Mononuclear cell (primary cell): Measurements from ENCODE around the gene NEURL1B. TPM values are rescaled to one million over a fixed set of nuclear protein-coding genes. Genes with fewer than 3 reads are reported as not detected.

Experiments used
- H3K27me3 ChIP-seq: 2 replicates; pipeline ENCODE4 v1.6.0; 2011; ENCODE audit warnings: low read length, control low read depth; ENCODE audit not compliant: insufficient read depth
- H3K4me1 ChIP-seq: 2 replicates; pipeline ENCODE4 v1.5.1; 2011; ENCODE audit warnings: mild to moderate bottlenecking, low read length, control low read depth; ENCODE audit not compliant: insufficient read depth
- H3K4me3 ChIP-seq: 2 replicates; pipeline ENCODE4 v1.5.1; 2011; ENCODE audit warnings: mild to moderate bottlenecking, low read length, moderate library complexity
- H3K9me3 ChIP-seq: 2 replicates; pipeline ENCODE4 v1.5.1; 2011; ENCODE audit warnings: low read depth, mild to moderate bottlenecking, control low read depth, low read length
- total RNA-seq: library from RNA; depleted of rRNA; stranded (reverse); fragments of >200 nt; gene quantifications from one replicate; pipeline ENCODE4 v1.2.3, GENCODE V29; 2012

NEURL1B gene
- total RNA-seq, 1 donor = 0.10 TPM

DNA sequence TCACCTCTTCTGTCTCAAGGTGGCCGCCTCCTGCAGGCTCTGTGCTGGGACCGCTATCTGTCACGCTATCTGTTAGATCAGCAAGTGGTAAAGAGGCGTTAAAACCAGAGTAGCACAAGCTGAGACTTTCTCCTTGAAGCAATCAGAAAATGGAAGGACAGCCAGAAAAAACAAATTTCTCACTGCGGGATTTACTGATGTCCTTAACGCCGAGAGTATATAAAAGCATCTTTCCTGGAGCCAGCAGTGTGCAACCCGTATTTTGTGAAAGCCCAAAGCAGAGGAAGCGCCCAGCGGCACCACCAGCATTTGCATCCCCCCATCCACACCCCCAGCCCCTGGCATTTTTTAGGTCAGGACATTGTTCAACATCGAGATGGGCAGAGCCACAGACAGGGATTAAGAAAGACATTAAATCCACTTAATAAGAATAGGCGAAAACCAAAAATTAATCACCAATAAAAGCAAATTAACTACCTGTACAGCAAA lies 81.3 kb downstream of the NEURL1B start:
- Histone ChIP-seq H3K27me3 (no peaks in the 10 kb centered on the region), H3K4me1 (no peaks in the 10 kb centered on the region), H3K9me3 (no peaks in the 10 kb centered on the region), H3K4me3 (no peak overlapping the region)

DNA sequence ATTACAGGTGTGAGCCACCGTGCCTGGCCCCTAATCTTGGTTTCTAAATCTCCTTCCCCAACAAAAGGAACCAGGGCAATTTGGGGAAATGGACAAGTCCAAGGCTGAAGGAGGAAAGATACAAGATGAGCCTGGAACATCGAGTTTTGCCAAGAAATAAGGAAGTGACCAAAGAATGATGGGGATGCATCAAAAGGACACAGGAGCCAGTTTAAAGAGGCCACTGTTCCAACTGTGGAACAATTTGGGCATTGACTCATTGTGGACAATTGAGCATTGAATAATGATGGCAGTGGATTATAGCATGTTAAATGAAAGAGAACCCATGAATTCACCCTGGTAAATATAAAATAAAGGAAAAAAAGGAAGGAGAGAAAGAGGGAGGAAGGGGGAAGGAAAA lies 82.4 kb downstream of the NEURL1B start:
- Histone ChIP-seq H3K4me1 (no peaks in the 10 kb centered on the region), H3K4me3 (no peak overlapping the region), H3K9me3 (no peaks in the 10 kb centered on the region), H3K27me3 (no peaks in the 10 kb centered on the region)

DNA sequence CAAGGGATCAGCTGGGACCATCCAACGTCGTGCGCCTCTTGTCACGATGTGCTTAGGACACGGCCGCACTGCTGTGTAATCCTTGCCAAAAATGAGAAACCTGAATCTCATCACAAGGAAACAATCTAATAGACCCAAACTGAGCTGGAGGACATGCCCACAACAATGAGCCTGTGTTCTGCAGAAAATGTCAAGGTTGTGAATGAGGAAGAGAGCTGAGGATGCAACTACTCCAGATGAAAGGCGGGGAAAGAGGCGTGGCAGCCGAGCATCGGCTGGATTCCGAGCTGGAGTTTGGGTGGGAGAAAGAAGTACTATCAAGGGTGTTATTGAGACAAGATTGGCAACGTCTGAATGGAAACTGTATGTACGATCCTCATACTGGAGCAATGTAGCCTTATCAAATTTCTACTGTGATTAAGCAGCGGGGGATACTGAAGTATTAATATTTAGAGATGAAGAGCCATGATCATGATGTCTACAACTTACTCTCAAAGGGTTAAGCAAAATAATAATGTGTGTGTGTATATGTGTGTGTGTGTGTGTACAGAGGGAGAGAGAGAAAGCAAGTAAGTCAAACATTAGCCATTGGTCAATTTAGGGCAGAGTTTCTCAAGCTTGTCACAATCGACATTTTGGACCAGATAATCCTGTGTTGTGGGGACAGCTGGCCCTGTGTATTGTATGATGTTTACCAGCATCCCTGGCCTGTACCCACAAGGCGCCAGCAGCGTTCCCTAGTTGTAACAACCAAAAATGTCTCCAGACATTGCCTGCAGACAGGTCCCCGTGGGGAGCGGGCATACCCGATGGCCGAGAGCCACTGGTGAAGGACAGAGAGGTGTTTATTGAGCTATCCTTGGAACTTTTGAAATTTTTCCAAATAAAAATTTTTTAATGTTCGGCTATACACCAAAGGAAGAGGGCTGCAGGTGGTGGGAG lies 83.5 kb downstream of the NEURL1B start:
- no peak overlapping the region for H3K4me3 ChIP-seq
- no peaks in the 10 kb centered on the region for H3K4me1 ChIP-seq
- H3K9me3 ChIP-seq = no peaks in the 10 kb centered on the region
- no peaks in the 10 kb centered on the region for H3K27me3 ChIP-seq

DNA sequence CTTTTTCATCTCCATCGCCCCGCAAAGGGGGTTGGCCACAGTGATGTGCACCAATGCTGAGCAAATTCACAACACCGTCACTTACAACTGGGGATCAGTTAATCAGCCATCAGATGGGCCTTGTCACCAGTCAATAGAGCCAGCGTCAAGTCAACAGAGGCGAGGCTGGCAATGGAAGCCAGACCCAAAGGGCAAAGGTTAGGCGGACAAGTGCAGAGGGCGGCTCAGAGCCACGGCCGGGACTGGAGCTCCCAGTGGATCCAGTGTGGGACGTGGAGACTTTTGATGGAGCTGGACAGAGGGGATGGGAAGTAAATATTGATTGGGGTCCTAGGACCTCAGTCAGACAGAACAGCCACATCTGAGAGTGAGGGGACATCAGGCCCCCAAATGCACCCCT lies 84.2 kb downstream of the NEURL1B start:
- Histone ChIP-seq H3K4me3 (no peak overlapping the region), H3K9me3 (no peaks in the 10 kb centered on the region), H3K4me1 (no peaks in the 10 kb centered on the region), H3K27me3 (no peaks in the 10 kb centered on the region)

DNA sequence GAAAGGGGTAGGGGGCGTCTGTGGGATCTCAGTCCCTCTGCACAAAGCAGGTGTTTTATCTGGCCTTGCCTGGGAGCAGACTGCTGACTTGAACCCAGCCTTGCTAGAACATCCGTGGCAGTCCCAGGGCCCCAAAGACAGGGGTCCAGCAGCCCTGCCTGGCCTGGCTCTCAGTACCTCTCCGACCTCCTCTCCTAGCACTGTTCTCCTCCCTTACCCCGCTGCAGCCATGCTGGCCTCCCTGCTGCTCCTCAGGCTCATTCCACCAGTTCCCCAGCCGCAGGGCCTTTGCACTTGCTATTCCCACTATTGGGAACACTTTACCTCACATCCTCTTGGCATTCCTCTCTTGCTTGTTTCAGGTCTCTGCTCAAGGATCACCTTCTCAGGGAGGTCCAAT lies 84.7 kb downstream of the NEURL1B start:
- Histone ChIP-seq H3K4me3 (no peak overlapping the region), H3K4me1 (no peaks in the 10 kb centered on the region), H3K27me3 (no peaks in the 10 kb centered on the region)

DNA sequence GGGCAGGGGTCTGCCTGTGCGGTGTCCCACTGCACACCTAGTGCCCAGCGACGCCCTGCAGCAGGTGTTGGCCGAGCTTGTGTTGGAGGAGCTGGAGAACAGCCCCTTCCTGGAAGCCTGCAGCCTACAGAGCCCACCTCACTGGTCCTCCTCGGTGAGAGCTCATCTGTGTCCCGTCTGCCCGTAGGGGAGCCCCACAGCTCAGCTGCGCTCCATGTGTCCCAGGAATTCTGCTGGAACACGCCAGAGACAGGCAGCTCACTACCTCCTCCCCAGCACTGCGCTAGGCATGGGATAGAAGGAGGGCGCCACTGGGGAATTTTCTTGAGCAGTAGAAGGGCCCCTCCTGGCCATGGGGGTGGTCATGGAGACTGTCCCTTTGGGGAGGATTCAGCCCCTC lies 85.9 kb downstream of the NEURL1B start:
- Histone ChIP-seq H3K27me3 (no peaks in the 10 kb centered on the region), H3K9me3 (no peaks in the 10 kb centered on the region), H3K4me3 (no peak overlapping the region), H3K4me1 (no peaks in the 10 kb centered on the region)

More for the DNA sequence above, 84.7 kb downstream of the NEURL1B start:
- no peaks in the 10 kb centered on the region for H3K9me3 ChIP-seq

DNA sequence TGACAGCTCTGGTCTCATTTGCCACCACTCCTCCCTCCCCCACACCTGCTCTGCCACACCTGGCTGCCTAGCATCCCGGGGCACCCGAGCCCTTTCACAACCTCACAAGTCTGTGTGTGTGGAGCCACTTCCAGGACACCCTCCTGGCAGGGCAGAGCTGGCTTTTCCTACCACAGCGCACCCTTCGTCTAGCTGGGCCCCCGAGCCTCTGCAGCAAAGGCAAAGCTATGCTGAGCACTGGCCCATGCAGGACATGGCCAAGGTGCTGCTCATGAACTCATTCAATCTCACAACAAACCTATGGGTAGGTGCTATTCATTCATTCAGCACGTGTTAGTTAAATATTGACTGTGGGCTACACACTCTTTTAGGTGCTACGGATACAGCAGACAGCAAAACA lies 86.5 kb downstream of the NEURL1B start:
- Histone ChIP-seq H3K4me1 (no peaks in the 10 kb centered on the region), H3K27me3 (no peaks in the 10 kb centered on the region), H3K9me3 (no peaks in the 10 kb centered on the region), H3K4me3 (no peak overlapping the region)

DNA sequence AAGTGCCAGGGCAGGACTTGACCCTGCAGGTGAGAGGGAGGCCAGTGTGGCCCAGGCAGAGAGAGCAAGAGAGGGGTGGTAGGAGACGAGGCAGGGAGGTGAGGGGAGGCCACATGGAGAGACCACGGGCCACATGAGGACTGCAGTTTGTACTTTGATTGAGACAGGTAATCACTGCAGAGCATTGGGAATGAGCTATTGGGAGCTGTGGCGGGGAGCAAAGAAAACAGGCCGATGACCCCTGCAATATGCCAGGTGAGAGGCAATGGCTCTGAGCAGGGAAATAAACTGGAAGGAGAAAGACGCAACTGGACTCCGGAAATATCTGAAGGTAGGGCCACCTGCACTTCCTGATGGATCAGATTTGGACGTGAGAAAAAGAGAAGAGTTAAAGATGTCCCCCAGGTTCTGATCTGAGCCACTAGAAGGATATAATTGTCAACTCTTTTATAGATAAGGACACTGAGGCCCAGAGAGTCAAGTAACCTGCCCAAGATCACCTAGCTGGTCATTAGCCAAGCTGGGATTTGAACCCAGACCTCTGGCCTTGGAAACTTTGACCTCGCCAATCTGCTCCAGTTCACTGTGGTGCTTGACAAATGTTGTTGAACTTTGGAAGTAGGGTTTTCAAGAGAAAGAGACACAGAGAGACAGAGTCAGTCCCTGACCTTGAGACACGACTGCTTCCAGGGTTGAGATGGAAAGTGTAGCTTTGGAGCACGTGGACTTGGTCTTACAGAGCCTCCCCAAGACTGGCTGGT lies 87.6 kb downstream of the NEURL1B start:
- H3K9me3 ChIP-seq = no peaks in the 10 kb centered on the region

DNA sequence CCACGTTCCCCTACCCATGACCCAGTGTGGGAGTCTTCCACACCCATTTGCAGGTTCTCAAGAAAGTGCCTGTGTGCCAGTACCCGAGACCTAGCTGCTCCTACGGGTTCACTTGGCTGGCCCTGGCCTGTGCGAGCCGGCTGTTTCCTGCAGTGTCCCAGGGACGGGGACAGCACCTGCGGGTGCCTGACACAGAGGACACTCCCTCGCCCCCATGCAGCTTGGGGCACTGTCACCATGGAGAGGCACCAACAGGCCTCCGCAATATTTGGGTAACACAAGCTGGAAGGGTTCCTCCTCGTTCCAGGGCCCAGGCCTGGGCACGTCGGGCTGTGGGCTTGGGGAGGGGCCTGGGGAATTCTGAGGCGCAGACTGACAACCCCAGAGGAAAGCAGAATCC lies 88.5 kb downstream of the NEURL1B start:
- Histone ChIP-seq H3K9me3 (no peaks in the 10 kb centered on the region), H3K4me1 (no peaks in the 10 kb centered on the region), H3K4me3 (no peak overlapping the region), H3K27me3 (no peaks in the 10 kb centered on the region)

More for the DNA sequence above, 87.6 kb downstream of the NEURL1B start:
- no peak overlapping the region for H3K4me3 ChIP-seq
- no peaks in the 10 kb centered on the region for H3K4me1 ChIP-seq
- no peaks in the 10 kb centered on the region for H3K27me3 ChIP-seq

DNA sequence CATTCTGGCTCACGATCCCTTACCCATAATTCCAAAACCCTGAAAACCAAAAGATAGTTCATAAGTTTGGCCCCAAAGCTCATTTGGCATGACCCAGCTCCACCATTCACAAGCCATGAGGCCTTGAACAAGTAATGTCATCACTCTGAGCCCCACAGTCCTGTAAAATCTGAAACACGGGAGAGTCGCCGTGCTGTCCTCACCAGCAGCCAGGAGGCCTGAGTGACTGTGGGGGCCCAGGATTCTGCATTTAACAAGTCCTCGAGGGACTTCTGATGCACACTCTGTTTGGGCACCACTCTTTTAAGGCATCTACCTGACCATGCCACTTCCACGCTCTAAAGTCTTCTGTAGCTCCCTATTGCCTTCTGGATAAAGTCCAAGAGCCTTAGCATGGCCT lies 89.2 kb downstream of the NEURL1B start:
- Histone ChIP-seq H3K27me3 (no peaks in the 10 kb centered on the region), H3K4me1 (no peaks in the 10 kb centered on the region), H3K4me3 (no peak overlapping the region), H3K9me3 (no peaks in the 10 kb centered on the region)

DNA sequence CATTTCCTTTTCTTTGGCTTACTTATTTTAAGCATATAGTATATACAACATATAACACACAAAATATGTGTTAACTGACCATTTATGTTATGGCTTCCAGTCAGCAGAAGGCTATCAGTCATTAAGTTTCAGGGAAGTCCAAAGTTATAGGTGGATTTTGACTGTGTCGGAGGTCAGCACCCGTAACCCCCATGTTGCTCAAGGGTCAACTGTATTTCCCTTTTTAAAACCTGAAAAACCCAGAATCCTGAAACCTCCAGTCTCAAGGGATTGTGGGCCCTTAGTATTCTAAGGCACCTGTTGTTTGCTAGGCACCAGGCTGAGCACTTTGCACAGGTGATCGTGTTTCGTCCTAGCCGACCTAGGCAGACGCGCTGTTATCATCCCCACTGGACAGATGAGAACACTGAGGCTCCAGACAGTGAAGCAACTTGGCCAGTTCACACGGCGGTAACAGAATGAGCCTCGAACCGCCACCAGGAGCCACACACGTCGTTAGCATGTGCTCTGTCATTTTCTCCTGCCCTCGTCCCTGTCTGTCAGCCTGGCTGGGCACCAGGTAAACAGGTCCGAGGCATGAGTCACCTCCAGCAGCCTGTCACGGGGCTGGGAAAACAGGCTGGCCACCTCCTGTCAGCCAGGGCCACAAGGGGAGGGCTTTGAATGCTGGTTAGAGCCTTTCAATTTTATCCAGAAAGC lies 90.1 kb downstream of the NEURL1B start:
- no peaks in the 10 kb centered on the region for H3K4me1 ChIP-seq
- H3K4me3 ChIP-seq = no peak overlapping the region
- no peaks in the 10 kb centered on the region for H3K9me3 ChIP-seq
- no peaks in the 10 kb centered on the region for H3K27me3 ChIP-seq

DNA sequence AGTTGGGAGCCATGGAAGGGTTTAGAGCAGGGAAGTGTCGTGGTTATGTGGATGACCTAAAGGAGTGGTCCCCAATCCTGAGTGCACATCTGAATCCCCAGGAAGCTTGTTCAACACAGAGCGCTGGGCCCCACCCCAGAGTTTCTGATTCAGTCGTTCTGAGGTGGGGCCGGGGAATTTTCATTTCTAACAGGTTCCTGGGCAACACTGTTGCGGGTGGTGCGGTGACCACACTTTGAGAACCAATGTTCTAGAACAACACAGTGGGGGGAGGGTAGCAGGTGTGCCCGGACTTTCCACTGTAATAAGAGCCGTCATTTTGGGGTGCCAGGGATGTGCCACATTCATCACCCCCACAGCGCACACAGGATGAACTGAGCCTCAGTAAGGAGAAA lies 90.6 kb downstream of the NEURL1B start:
- Histone ChIP-seq H3K27me3 (no peaks in the 10 kb centered on the region), H3K4me1 (no peaks in the 10 kb centered on the region), H3K4me3 (no peak overlapping the region), H3K9me3 (no peaks in the 10 kb centered on the region)

DNA sequence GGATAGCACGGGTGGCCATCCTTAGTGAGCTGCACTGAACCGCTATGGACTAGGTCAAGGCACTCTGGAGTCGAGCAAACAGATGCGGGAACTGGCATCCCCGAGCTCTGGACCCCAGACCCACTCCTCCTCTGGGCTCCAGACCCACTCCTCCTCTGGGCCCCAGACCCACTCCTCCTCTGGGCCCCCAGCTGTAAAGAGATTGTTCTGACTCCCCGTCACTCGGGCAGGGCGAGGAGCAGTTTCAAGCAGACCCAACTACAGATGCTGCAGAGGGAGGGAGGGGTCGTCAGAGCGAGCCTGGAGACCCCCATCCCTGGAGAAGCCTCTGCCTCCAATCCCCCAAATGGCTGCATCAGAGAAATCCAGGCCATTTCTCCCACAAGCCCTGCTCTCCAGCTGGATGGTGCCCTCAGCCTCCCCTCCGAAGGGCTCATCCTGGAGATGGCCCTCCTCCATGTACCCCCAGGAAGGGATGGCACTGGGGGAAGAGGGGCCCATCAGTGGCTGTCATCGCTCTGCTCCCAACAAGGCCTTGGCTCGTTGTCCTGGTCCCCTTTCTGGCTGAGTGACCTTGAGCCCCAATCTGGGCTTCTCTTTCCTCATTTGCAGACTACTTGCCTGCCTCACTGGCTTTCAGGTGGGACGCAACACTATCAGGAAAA lies 91.3 kb downstream of the NEURL1B start:
- no peaks in the 10 kb centered on the region for H3K27me3 ChIP-seq
- no peaks in the 10 kb centered on the region for H3K4me1 ChIP-seq
- H3K4me3 ChIP-seq = no peak overlapping the region
- no peaks in the 10 kb centered on the region for H3K9me3 ChIP-seq

DNA sequence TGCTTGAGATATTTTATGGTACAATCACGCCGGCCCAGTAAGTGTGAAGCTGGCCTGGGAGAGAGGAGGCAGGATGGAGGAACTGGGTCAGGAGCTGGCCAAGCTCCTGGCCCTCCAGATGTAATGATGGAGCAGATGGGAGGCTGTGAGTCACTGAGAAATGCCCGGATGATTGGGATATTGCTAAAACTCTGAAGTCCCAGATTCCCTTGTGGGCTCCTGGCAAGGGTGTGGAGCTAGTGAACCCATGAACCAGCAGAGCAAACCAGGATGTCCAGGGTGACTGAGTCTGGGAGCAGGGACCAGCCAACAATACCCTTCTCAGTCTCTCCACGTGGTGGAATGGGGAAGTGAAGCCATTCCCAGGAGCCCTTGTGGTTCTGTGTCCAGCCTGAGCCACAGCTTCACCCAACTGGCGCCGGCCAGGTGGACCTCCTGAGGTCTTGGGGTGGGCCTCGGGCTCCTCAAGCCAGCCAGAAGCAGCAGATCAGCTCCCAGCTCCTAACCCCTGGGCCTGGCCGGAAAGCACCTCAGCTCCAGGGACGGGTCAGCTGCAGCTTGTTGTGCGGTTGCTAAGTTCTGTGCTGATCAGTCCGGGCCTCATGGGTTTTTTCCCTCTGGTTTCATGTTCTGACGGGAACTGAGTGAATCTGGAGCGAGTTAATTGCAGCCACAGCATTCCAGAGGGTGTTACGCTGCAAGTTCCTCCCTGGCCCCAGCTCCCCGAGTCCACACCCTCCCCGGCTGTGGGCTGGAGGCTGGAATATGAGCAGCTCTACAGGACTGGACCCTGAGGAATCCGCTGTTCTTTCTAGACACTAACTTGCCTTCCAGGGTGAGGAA lies 92.3 kb downstream of the NEURL1B start:
- H3K27me3 ChIP-seq = no peaks in the 10 kb centered on the region
- H3K4me3 ChIP-seq = no peak overlapping the region
- H3K4me1 ChIP-seq = no peaks in the 10 kb centered on the region
- no peaks in the 10 kb centered on the region for H3K9me3 ChIP-seq
